Measurements from ENCODE around the gene ZNF143.
"Not testable (repeated sequence)": the region's sequence is repeated elsewhere in the genome, so short reads cannot be mapped to it uniquely, and the experiment has no call there.

Gene ZNF143

DNA sequence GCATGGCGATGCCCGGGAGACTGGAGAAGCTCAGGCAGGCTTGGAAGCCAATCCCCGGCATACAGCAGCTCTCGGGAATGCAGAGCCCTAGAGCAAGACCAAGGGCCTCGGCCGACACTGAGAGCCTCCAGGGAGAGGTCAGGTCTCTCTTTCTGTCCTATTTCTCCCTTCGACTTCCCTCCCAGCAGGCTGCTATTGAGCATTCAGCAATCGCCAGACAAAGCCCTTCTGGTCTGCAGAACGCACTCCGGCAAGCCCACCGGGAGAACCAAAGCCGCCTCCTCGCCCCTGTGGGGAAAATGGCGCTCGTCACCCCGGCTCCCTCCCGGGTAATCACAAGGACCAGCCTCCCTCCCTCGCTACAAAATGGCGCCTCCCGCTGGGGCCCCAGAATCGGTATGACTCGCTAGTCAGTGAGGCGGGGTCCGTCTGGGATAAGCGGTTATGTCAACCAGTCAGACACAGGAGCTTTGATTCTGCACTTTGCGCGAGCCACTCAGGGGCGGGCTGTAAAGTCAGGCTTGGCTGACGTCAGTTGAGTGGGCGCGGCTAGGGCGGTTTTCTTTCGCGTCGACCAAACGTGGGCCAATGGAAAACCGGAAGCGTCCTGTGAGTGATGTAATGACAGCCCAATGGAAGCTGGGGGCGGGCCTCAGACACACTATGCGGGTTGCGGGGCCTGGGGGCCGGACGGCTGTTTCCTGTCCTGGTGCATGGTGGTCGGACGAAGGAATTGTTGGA, at the start of gene ZNF143:
Gene ZNF143, plus strand, starts transcription at position 691 of the 741 bp plus-strand sequence. CDS start 10,297 bp downstream, outside the sequence.
- TF ChIP-seq, protein P1, sequence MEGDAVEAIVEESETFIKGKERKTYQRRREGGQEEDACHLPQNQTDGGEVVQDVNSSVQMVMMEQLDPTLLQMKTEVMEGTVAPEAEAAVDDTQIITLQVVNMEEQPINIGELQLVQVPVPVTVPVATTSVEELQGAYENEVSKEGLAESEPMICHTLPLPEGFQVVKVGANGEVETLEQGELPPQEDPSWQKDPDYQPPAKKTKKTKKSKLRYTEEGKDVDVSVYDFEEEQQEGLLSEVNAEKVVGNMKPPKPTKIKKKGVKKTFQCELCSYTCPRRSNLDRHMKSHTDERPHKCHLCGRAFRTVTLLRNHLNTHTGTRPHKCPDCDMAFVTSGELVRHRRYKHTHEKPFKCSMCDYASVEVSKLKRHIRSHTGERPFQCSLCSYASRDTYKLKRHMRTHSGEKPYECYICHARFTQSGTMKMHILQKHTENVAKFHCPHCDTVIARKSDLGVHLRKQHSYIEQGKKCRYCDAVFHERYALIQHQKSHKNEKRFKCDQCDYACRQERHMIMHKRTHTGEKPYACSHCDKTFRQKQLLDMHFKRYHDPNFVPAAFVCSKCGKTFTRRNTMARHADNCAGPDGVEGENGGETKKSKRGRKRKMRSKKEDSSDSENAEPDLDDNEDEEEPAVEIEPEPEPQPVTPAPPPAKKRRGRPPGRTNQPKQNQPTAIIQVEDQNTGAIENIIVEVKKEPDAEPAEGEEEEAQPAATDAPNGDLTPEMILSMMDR (IDR thresholded peaks at IDR 0.05; ENCODE audit: low read length, missing control alignments), result no peak

DNA sequence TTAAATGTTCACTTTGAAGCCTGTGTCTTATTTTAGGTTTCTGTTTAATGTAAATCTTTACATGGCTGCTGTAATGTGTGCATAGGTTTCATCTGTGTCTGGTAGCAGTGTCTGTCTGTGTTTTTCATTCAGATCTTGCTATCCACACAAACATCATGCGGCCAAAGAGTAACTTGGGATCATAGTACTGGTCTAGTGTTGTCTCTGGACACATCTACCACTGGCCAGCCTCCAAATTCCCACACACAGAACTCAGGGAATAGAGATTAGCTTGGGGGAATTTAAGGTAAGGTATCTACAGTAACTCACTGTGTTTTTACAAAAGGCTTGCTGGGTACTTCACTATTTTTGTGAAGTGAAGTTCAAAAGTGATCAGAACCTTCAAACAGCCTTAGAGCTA, 32.1 kb upstream of the ZNF143 start:
- no peak overlapping the region for H3K4me3 ChIP-seq (replicated peaks; ENCODE audit: low read depth, low read length)
- TF ChIP-seq, protein P1 (IDR thresholded peaks at IDR 0.05; ENCODE audit: low read length, missing control alignments), result no peak
- no peak for DNase-seq (ENCODE audit: low read depth)

More for the DNA sequence above, at the start of gene ZNF143:
- H3K4me3 ChIP-seq (replicated peaks; ENCODE audit: low read depth, low read length), result peak within 1 kb of the TSS; percentile 100
- DNase-seq (ENCODE audit: low read depth), result peak; percentile 100

DNA sequence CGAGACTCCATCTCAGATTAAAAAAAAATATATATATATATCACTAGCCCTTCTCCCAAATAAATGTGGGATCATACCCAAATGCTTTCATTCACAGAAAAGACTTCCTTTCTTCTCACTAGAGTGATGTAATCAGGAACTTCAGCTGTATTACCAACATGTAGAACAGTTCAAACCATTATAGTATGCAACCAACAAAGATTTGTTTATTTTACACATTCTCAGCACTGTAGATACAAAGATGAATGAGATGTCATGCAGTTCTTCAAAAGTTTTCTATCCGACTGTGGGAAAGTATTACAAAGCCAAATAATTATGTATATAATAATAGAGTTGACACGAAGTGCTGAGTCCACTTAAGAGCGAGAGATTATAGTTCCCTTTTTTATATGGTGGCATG, 22.2 kb upstream of the ZNF143 start:
- TF ChIP-seq, protein P1 (IDR thresholded peaks at IDR 0.05; ENCODE audit: low read length, missing control alignments), result no peak
- no peak for DNase-seq (ENCODE audit: low read depth)
- no peak overlapping the region for H3K4me3 ChIP-seq (replicated peaks; ENCODE audit: low read depth, low read length)

DNA sequence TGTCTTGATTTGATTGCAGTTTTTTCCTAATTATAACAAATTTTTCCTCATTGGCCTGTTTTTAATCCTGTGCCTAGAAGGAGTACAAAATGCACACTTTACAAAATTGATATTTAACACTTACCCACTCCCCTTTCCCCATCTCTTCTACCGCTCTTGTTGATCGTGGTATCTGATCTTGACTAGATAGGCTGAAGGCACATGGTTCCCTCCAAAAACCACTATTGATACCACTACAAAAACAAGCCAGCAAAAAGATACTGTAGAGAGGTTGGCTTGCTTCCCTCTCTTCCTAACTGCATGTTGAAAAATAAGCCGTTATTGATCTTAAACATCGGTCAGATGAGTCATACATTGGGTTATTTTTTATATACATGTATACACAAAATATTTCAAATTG, 14.6 kb upstream of the ZNF143 start:
- TF ChIP-seq, protein P1 (IDR thresholded peaks at IDR 0.05; ENCODE audit: low read length, missing control alignments), result no peak
- DNase-seq (ENCODE audit: low read depth), result no peak
- no peak overlapping the region for H3K4me3 ChIP-seq (replicated peaks; ENCODE audit: low read depth, low read length)

DNA sequence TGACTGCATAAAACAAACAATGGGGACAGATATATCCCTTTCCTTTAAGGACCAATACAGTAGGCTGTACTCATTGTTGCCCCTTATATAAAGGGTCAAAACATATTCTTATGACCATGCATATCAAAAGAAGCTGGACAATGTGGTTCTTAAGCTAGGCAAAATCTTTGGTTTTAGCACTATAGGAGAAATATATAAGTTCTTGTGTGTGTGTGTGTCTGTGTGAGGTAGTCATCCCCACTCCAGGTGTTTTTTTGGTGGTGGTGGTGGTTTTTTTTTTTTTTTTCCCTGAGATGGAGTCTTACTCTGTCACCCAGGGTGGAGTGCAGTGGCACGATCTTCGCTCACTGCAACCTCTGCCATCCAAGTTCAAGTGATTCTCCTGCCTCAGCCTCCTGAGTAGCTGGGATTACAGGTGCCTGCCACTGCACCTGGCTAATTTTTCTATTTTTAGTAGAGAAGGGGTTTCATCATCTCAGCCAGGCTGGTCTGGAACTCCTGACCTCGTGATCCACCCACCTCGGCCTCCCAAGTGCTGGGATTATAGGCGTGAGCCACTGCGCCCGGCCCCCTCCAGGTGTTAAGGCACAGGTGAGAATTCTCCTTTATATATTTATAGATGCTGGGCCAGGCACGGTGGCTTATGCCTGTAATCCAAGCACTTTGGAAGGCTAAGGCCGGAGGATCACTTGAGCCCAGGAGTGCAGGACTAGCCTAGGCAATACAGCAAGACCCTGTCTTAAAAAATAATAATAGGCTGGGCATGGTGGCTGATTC, 12.0 kb upstream of the ZNF143 start:
- no peak for DNase-seq (ENCODE audit: low read depth)
- H3K4me3 ChIP-seq (replicated peaks; ENCODE audit: low read depth, low read length), result no peak overlapping the region
- TF ChIP-seq, protein P1 (IDR thresholded peaks at IDR 0.05; ENCODE audit: low read length, missing control alignments), result no peak

DNA sequence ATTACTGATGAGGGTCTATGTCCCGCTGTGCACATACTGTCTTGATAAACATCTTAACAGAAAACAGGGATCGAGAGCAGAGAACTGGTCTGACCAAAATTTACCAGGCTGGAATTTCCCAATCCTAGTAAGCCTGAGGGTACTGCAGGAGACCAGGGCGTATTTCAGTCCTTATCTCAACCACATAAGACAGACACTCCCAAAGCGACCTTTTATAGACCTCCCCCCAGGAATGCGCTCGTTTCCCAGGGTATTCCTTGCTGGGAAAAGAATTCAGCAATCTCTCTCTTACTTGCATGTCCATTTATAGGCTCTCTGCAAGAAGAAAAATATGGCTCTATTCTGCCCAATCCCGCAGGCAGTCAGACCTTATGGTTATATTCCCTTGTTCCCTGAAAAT, 8.8 kb upstream of the ZNF143 start:
- peak; percentile 6 for DNase-seq (ENCODE audit: low read depth)
- not testable (repeated sequence) for H3K4me3 ChIP-seq (replicated peaks; ENCODE audit: low read depth, low read length)

DNA sequence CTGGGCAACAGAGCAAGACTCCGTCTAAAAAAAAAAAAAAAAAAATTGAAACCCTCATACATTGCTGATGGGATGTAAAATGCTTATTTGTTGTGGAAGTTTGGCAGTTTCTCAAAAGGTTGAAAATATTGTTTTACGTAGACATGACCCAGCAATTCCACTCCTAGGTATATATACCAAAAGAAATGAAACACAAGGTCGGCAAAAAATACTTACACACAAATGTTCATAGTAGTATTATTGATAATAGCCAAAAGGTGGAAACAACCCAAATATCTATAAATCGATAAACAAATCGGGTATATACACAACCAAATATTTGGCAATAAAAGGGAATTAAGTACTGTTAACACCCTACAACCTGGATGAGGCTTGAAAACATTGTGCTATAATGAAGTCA, 5.1 kb upstream of the ZNF143 start:
- no peak for DNase-seq (ENCODE audit: low read depth)
- TF ChIP-seq, protein P1 (IDR thresholded peaks at IDR 0.05; ENCODE audit: low read length, missing control alignments), result no peak
- H3K4me3 ChIP-seq (replicated peaks; ENCODE audit: low read depth, low read length), result no peak overlapping the region

Measured in fibroblast of pulmonary artery (primary cell).